ENCODE measurements around the gene ATP6AP1. TPM values are rescaled to one million over a fixed set of nuclear protein-coding genes. Genes with fewer than 3 reads are reported as not detected.

The ATP6AP1 gene
- total RNA-seq, 1 donor from 2014 or later = 153 TPM

DNA sequence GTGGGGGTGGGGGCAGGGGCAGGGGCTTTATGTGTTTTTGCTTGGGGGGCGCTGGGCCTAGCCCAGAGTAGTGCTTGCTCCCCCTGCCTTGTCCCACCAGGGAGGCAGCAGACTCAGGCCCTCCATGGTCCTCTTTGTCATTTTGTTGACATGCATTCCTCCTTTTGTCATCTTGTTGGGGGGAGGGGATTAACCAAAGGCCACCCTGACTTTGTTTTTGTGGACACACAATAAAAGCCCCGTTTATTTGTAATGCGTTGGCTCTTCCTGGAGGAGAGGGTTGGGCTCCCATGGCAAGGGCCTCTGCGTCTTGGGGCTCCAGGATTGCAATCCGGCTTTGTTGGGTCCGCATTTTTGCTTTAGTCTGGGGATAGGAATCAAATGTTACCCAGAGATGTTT is 47.2 kb upstream of the ATP6AP1 start:
- Mint-ChIP-seq H3K27me3 (ENCODE audit: low read depth, unreplicated experiment) (no peaks in the 10 kb centered on the region), H3K4me3 (ENCODE audit: unreplicated experiment) (no peak overlapping the region), H3K4me1 (ENCODE audit: low read depth, unreplicated experiment) (peaks cover 7% of the 10 kb centered on the region), H3K27ac (ENCODE audit: unreplicated experiment) (no peak overlapping the region), H3K36me3 (ENCODE audit: low read depth, unreplicated experiment) (no peaks in the 10 kb centered on the region), H3K9me3 (ENCODE audit: unreplicated experiment) (no peaks in the 10 kb centered on the region)
- no peak overlapping the region for H3K4me2 ChIP-seq (ENCODE audit: low read length)
- DNase-seq (ENCODE audit: low read depth) (no peak), FAIRE-seq (no peak)
- peaks cover 12% of the 10 kb centered on the region for H3K4me1 ChIP-seq (ENCODE audit: insufficient read depth, low read length)
- no peak overlapping the region for H3K4me3 ChIP-seq (ENCODE audit: insufficient read depth, low read depth, low read length)
- H3K79me2 ChIP-seq (ENCODE audit: insufficient read depth, low read length) = peaks cover 28% of the 10 kb centered on the region
- no peak overlapping the region for H3K27ac ChIP-seq (ENCODE audit: low read depth, low read length)
- no peak overlapping the region for H3K9ac ChIP-seq (ENCODE audit: low read length)
- no peaks in the 10 kb centered on the region for H3K27me3 ChIP-seq (ENCODE audit: insufficient read depth, low read length)
- H3K9me3 ChIP-seq (ENCODE audit: insufficient read depth, low read depth, low read length) = no peaks in the 10 kb centered on the region
- H2AFZ ChIP-seq (ENCODE audit: low read depth, low read length) = no peak overlapping the region
- TF ChIP-seq, protein P1, sequence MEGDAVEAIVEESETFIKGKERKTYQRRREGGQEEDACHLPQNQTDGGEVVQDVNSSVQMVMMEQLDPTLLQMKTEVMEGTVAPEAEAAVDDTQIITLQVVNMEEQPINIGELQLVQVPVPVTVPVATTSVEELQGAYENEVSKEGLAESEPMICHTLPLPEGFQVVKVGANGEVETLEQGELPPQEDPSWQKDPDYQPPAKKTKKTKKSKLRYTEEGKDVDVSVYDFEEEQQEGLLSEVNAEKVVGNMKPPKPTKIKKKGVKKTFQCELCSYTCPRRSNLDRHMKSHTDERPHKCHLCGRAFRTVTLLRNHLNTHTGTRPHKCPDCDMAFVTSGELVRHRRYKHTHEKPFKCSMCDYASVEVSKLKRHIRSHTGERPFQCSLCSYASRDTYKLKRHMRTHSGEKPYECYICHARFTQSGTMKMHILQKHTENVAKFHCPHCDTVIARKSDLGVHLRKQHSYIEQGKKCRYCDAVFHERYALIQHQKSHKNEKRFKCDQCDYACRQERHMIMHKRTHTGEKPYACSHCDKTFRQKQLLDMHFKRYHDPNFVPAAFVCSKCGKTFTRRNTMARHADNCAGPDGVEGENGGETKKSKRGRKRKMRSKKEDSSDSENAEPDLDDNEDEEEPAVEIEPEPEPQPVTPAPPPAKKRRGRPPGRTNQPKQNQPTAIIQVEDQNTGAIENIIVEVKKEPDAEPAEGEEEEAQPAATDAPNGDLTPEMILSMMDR (IDR thresholded peaks at IDR 0.05; ENCODE audit: insufficient read depth, low read depth, low read length) = no peak
- no peak for TF ChIP-seq EZH2 (IDR thresholded peaks at IDR 0.05; ENCODE audit: insufficient read depth, low read length)
- H4K20me1 ChIP-seq (ENCODE audit: insufficient read depth, low read length) = peaks cover 24% of the 10 kb centered on the region
- no peaks in the 10 kb centered on the region for H3K36me3 ChIP-seq (ENCODE audit: insufficient read depth, low read length)

DNA sequence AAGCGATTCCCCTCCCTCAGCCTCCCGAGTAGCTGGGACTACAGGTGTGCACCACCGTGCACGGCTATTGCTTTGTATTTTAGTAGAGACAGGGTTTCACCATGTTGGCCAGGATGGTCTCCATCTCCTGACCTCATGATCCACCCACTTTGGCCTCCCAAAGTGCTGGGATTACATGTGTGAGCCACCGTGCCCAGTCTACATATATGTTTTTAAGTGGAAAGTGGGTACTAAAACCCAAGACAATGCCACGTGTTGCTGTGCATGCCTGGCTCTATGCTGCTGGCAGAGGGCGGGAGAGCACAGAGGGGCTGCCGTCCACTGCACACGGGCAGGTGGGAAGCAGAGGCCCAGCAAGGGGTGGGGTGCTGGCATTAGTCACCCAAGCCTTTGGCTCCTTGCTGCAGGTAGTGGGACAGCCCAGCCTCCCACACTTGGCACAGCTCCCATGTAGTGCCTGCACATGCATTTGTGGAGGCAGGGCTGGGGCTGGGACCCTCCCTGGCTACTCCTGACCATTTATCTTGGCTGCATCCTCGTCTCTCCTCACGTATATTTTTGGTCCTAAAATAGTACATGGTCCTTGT is 45.9 kb upstream of the ATP6AP1 start:
- Mint-ChIP-seq H3K9me3 (ENCODE audit: unreplicated experiment) (no peaks in the 10 kb centered on the region), H3K27ac (ENCODE audit: unreplicated experiment) (no peak overlapping the region), H3K4me3 (ENCODE audit: unreplicated experiment) (no peak overlapping the region), H3K27me3 (ENCODE audit: low read depth, unreplicated experiment) (no peaks in the 10 kb centered on the region), H3K4me1 (ENCODE audit: low read depth, unreplicated experiment) (peaks cover 4% of the 10 kb centered on the region), H3K36me3 (ENCODE audit: low read depth, unreplicated experiment) (no peaks in the 10 kb centered on the region)
- H3K36me3 ChIP-seq (ENCODE audit: insufficient read depth, low read length) = no peaks in the 10 kb centered on the region
- H3K9me3 ChIP-seq (ENCODE audit: insufficient read depth, low read depth, low read length) = no peaks in the 10 kb centered on the region
- H2AFZ ChIP-seq (ENCODE audit: low read depth, low read length) = no peak overlapping the region
- TF ChIP-seq EZH2 (IDR thresholded peaks at IDR 0.05; ENCODE audit: insufficient read depth, low read length) = no peak
- TF ChIP-seq, protein P1 (IDR thresholded peaks at IDR 0.05; ENCODE audit: insufficient read depth, low read depth, low read length) = no peak
- DNase-seq (ENCODE audit: low read depth) (no peak), FAIRE-seq (no peak)
- H3K4me3 ChIP-seq (ENCODE audit: insufficient read depth, low read depth, low read length) = no peak overlapping the region
- no peak overlapping the region for H3K9ac ChIP-seq (ENCODE audit: low read length)
- no peaks in the 10 kb centered on the region for H3K27me3 ChIP-seq (ENCODE audit: insufficient read depth, low read length)
- peaks cover 18% of the 10 kb centered on the region for H3K79me2 ChIP-seq (ENCODE audit: insufficient read depth, low read length)
- H3K27ac ChIP-seq (ENCODE audit: low read depth, low read length) = no peak overlapping the region
- peaks cover 24% of the 10 kb centered on the region for H4K20me1 ChIP-seq (ENCODE audit: insufficient read depth, low read length)
- peaks cover 12% of the 10 kb centered on the region for H3K4me1 ChIP-seq (ENCODE audit: insufficient read depth, low read length)
- no peak overlapping the region for H3K4me2 ChIP-seq (ENCODE audit: low read length)
